SH-SY5Y (cell line): ENCODE measurements around the gene SEC61A1.

Source experiments
- GATA2 ChIP-seq: IDR thresholded peaks from 2 replicates; pipeline ENCODE4 v1.6.1; 2011; ENCODE audit warnings: mild to moderate bottlenecking, low read depth, low read length
- GATA3 ChIP-seq: IDR thresholded peaks from 2 replicates; pipeline ENCODE4 v1.6.1; 2011; ENCODE audit warnings: low read depth, mild to moderate bottlenecking, low read length, moderate library complexity

DNA sequence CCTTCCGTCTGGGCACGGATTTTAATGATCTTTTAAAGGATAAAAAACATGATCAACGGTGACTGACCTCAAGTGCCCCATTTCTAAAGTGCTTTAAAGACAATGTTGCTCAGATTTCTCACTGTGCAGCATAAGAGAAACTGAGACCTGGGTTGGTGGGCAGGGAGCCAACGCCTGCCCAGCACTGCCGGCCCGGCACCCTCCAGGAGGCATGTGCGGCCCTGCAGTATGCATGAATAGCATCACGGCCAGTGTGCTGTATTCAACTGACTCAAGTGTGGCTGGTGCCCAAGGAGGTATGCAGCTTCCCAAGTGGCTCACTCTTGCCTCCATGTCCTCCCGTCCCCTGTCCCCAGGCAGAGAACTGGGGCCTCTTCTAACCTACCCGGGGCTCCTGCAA is 30.3 kb downstream of the SEC61A1 start:
- no peak for TF ChIP-seq GATA2
- no peak for TF ChIP-seq GATA3
